Gastrocnemius medialis (tissue), 4 donors: Measurements from ENCODE around the gene SLC6A6. TPM values are rescaled to one million over a fixed set of nuclear protein-coding genes. Genes with fewer than 3 reads are reported as not detected.

Experiments used
- ATAC-seq, 2 donors: fragments of 150-250 bp; one replicate each; pipeline ENCODE4 v1.9.1; 2016
- DNase-seq, 2 donors: peaks; one replicate each; pipeline ENCODE4 v3.0.0-alpha.2; 2019
- H3K27ac ChIP-seq, 4 donors: fragments of 200-600 bp; sonication (generic); 1 replicate in 1 of 4; 2 replicates in 3 of 4; pipeline ENCODE4 v1.5.1; 2016 to 2018; ENCODE audit warnings: mild to moderate bottlenecking in 2 of 4, moderate library complexity in 1 of 4
- H3K27me3 ChIP-seq, 3 donors: fragments of 200-600 bp; sonication (generic) in 2 of 3; 1 replicate in 1 of 3; 2 replicates in 2 of 3; pipeline versions ENCODE4 v1.5.1 to v1.6.0; 2016 to 2019; ENCODE audit warnings: mild to moderate bottlenecking in 1 of 3, moderate library complexity in 1 of 3
- H3K36me3 ChIP-seq, 2 donors: fragments of 200-600 bp; sonication (generic) in 1 of 2; one replicate each; pipeline ENCODE4 v1.5.1; 2017 to 2018
- H3K4me1 ChIP-seq, 2 donors: fragments of 200-600 bp; sonication (generic) in 1 of 2; one replicate each; pipeline ENCODE4 v1.5.1; 2016 to 2017; ENCODE audit warnings: mild to moderate bottlenecking in 2 of 2
- H3K4me3 ChIP-seq, 4 donors: fragments of 200-600 bp; sonication (generic) in 3 of 4; 1 replicate in 1 of 4; 2 replicates in 3 of 4; pipeline ENCODE4 v1.5.1; 2016 to 2019; ENCODE audit warnings: mild to moderate bottlenecking in 2 of 4
- H3K9me3 ChIP-seq, 3 donors: fragments of 200-600 bp; sonication (generic) in 2 of 3; 1 replicate in 1 of 3; 2 replicates in 2 of 3; pipeline ENCODE4 v1.5.1; 2016 to 2019
- CTCF ChIP-seq, 5 experiments: fragments of 450-650 bp in 3 of 5; fragments of 200-600 bp in 2 of 5; sonication (generic) in 2 of 5; IDR thresholded peaks in 4 of 5; conservative IDR thresholded peaks in 1 of 5; 1 replicate in 4 of 5; 2 replicates in 1 of 5; pipeline ENCODE4 v1.5.1; 2016 to 2019; ENCODE audit warnings: antibody characterized with exemption in 5 of 5, mild to moderate bottlenecking in 3 of 5, moderate library complexity in 3 of 5
- POLR2A ChIP-seq, 2 donors: fragments of 450-650 bp; IDR thresholded peaks; one replicate each; pipeline ENCODE4 v1.6.1; 2017; ENCODE audit warnings: antibody characterized with exemption in 2 of 2, mild to moderate bottlenecking in 2 of 2, moderate library complexity in 2 of 2
- in situ Hi-C, 4 donors: fragments of 200-750 bp; cut with MboI; loops; one replicate each; pipeline versions ENCODE4 v1.15.0 to v1.8.0; 2017; ENCODE audit warnings: low sequenced_read_pairs in 4 of 4
- intact Hi-C: fragments of 100-400 bp; cut with DNase I; formaldehyde crosslinking; loops from one replicate; pipeline ENCODE4 v1.15.1; 2023; ENCODE audit warnings: low total_unique reads
- total RNA-seq, 4 donors: library from RNA; depleted of rRNA; stranded (reverse); fragments of >200 nt; gene quantifications; one replicate each; pipeline versions ENCODE4 v1.1.0 to v1.2.3, GENCODE V29; 2016

Gene SLC6A6
- total RNA-seq, 4 donors from 2014 or later, result 42.1 to 119 (median 88.7) TPM

DNA sequence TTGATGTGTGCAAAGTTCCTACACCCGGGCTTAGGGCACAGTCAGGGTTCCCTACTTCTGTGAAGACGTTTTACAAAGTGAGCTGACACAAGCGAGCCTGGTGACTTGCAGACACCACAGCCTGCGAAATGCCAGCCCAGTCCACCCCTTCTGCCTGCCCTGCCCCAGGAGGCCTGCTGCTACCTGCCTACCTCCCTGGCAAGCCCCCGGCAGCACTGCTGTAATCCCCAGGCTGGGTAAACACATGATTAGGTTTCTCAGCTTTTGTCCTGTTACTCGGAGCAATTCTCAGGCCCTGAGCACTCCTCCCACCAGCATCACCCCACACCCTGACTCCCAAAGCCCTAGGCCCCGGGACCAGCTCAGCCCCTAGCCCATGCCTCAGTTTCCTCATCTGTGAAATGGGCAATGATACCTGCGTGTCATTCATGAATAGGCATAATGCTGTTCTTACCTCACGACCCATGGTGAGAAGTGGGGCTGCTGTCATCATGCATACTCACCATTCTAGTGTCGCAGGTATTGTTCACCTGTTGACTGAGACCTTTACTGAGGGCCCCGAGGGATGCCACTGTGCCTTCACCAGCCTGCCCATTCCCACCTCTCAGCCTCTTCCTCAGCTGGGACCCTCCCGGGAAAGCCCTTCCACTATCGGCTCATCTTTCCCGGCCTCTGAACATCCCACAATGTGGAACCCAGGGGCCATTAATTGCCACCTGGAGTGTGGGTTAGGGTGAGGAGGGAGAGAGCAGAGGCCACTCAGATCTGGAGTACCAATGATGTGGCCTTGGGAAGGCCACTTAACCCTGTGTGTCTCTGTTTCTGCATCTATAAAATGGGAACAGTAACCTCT is 31.5 kb upstream of the SLC6A6 start:
- Histone ChIP-seq H3K27me3 (no peaks in the 10 kb centered on the region), H3K36me3 (no peaks in the 10 kb centered on the region), H3K27ac (peak overlapping the region; percentile 84 to 91 (median 85)), H3K4me3 (no peak overlapping the region), H3K9me3 (no peaks in the 10 kb centered on the region), H3K4me1 (peaks cover 55 to 64% of the 10 kb centered on the region in 2 donors)
- no peak for TF ChIP-seq CTCF (IDR thresholded peaks at IDR 0.05 in 4 of 5, conservative IDR thresholded peaks at IDR 0.05 in 1 of 5)
- TF ChIP-seq POLR2A (IDR thresholded peaks at IDR 0.05), result no peak
- DNase-seq, result no peak
- no peak for ATAC-seq
- in situ Hi-C loops, result no loop called here
- intact Hi-C loops, result loop anchor here (2.0 to 5.0 kb wide), 3 partner anchors 44 to 82 kb away; no protein-coding TSS in a partner anchor

- DNase-seq (peak; percentile 91 to 96), ATAC-seq (peak; percentile 71 to 75)
- no peak overlapping the region for H3K4me3 ChIP-seq
- intact Hi-C loops (loop anchor here (2.0 to 5.0 kb wide), 4 partner anchors 19 to 83 kb away; no protein-coding TSS in a partner anchor), in situ Hi-C loops (no loop called here)
- peaks cover 56 to 64% of the 10 kb centered on the region in 2 donors for H3K4me1 ChIP-seq
- TF ChIP-seq CTCF (IDR thresholded peaks at IDR 0.05 in 4 of 5, conservative IDR thresholded peaks at IDR 0.05 in 1 of 5), result peak in 1 of 5 experiments; percentile 23
- peak; percentile 67 to 73 for TF ChIP-seq POLR2A (IDR thresholded peaks at IDR 0.05)
- no peaks in the 10 kb centered on the region for H3K27me3 ChIP-seq
- H3K9me3 ChIP-seq, result no peaks in the 10 kb centered on the region
- no peaks in the 10 kb centered on the region for H3K36me3 ChIP-seq
- peak overlapping the region; percentile 84 to 91 (median 85) for H3K27ac ChIP-seq
These were observed 30.6 kb upstream of the SLC6A6 start for GRCh38 chr3:14371573-14372474.

DNA sequence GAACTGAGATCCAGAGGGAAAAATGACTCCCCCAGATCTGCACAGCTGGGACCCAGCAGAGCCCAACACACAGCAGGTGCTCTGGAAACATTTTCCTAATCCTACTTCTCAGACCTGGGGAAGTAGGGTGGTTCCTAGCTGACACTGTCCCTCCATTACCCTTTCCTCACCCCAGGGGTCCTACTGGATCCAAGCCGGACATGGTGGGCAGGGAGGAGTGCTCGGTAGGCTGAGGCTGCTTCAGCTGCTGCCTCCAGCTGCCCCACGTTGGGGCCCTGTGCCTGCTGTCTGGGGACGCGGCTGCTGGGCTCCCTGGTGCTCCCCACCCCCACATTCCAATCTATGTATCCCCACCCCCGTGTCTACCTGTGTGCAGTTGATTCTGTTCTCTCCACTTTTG is 29.8 kb upstream of the SLC6A6 start:
- no peak for TF ChIP-seq POLR2A (IDR thresholded peaks at IDR 0.05)
- no peak for TF ChIP-seq CTCF (IDR thresholded peaks at IDR 0.05 in 4 of 5, conservative IDR thresholded peaks at IDR 0.05 in 1 of 5)
- Histone ChIP-seq H3K27me3 (no peaks in the 10 kb centered on the region), H3K4me1 (peaks cover 64 to 66% of the 10 kb centered on the region in 2 donors), H3K36me3 (no peaks in the 10 kb centered on the region), H3K4me3 (no peak overlapping the region), H3K27ac (peak overlapping the region; percentile 84 to 91 (median 85)), H3K9me3 (no peaks in the 10 kb centered on the region)
- no peak for ATAC-seq
- no peak for DNase-seq
- intact Hi-C loops (loop anchor here (2.0 to 5.0 kb wide), 2 partner anchors 18 to 60 kb away; no protein-coding TSS in a partner anchor), in situ Hi-C loops (no loop called here)

- intact Hi-C loops, result loop anchor here (2.0 to 5.0 kb wide), 2 partner anchors 17 to 58 kb away; no protein-coding TSS in a partner anchor
- no peaks in the 10 kb centered on the region for H3K27me3 ChIP-seq
- peaks cover 69 to 74% of the 10 kb centered on the region in 2 donors for H3K4me1 ChIP-seq
- ATAC-seq (no peak), DNase-seq (no peak)
- in situ Hi-C loops, result no loop called here
- H3K36me3 ChIP-seq, result no peaks in the 10 kb centered on the region
- no peak for TF ChIP-seq POLR2A (IDR thresholded peaks at IDR 0.05)
- TF ChIP-seq CTCF (IDR thresholded peaks at IDR 0.05 in 4 of 5, conservative IDR thresholded peaks at IDR 0.05 in 1 of 5), result no peak
- H3K4me3 ChIP-seq, result no peak overlapping the region
- peak overlapping the region in 3 of 4 donors; percentile 84 to 91 (median 85) for H3K27ac ChIP-seq
- no peaks in the 10 kb centered on the region for H3K9me3 ChIP-seq
These were observed 28.5 kb upstream of the SLC6A6 start for GRCh38 chr3:14373753-14374376.
